COLO668 (cell line): ENCODE measurements around the gene KRT20.

Experiments
- DNase-seq: peaks from one replicate; lab custom pipeline; 2025; ENCODE audit not compliant: unreplicated experiment; lab: John Stamatoyannopoulos, UW

Gene KRT20

DNA sequence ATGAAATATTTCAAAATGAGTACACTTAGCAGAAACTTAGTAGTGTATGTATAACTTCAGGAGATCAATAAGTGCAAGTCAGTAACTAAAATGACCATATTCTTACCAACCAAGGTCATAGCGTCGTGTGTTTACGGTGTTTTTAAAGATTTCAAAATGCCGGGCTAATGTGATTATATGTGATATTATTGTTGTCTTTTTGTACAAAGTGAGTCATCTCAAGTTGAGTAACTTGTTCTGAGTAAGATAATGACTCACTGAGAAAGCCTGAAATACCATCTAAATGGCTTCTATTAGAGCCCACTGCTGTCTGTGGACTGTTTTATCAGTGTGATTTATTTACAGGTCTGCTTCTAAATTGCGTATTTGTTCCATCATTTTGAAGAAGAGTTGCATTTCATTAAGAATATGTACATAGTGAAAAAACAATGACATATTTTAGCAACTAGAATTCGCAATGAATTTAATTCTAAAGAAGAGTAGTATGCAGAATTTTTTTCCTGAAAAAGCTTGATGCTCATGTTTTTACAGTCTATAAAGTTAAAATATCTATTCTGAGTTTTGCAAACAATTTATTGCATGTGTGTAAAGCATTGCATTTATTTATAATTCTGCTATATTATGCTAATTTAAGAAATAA lies 30.7 kb downstream of the KRT20 start:
- no peak for DNase-seq

DNA sequence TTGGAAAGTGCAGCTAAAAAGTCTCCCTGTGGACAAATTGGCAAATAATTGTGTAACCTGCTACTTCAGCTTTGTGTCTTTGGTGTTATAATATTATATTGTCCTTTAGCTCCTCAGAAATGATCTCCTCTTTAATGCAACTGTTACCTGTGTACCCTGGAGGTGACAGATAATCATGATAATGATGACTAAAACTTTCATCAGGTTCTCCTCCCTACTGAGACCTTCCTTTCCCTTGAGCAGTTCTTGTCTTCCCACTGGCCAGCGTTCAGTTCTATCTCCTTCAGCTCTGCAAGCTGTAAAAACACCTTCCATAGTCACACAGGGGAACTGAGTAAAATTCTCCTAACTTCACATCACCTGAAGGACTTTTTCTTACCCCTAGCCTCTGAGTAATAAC lies 32.7 kb downstream of the KRT20 start:
- no peak for DNase-seq

DNA sequence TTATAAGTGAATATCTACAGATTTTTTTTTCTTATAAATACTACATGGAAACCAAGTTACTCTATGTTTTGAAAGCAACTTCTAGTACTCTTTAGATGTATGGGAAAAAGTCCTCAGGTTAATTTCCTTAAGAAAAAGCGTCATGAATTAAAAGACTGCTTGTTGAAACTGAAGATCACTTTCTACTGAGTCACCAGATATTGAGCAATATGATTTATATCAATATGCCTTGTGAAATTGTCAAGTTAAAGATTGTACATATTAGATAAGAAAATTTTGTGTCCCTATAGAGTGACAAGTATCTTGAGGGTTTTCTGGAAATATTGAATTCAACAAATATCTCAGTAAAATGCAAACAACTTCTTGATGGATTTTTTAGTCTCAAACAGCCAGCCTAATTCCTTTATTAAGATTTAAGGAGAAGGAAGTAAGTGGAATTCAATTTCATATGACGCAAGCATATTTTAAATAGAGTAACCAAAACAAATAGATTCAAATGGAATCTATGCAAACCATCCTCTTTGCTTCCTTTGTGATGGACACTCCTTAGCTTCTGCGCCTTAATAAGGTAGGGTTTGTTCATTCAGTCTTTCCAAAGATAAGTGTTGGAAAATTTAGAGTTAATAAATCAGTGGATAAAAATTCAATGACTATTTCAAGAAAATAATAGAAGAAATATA lies 34.6 kb downstream of the KRT20 start:
- no peak for DNase-seq

DNA sequence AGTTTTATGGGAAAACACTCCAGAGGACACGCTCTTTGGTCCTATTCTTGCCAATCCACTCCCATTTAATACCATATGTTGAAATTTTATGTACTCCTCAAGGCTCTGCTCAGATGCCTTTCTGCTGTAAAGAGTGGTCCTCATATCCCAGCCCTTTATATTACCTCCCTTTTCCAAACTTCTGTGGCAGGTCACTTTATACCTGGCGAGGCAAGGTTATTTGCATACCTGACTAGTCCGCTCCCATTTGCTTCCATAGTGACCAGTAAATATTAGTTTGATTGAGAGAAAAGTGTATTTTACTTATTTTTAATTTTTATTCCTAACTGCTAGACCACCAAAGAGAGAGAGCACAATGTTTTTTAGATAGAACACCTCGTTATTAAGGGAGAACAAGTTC lies 35.3 kb downstream of the KRT20 start:
- DNase-seq: no peak

DNA sequence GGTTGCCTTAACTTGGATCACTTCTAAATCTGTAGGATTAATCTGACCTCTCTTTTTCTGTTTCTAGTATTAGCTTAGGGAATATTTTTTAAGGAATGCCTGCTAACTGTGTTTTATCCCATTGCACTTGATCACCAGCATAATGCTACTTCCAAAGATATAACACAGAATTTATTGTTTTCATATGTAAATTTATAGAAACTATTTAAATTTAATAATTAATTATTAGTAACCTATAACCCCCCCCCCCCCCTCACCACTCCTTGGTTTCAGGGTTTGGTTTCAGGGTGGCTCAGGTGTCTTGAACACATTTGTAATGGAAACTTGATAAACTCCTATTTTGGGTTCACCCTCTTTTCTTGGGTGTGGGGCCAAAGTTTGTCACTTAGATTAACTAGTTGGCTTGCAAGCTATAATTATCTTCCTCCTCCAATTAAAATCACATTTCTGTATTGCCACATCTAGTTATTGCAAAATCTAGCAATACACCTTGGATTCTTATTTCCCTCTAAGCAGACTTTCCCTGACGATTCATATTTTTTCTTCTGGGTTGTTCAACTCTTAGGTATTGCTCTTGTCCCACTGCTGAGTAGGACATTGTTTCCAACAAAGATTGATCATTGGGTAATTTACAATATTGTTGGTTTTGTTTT lies 36.3 kb downstream of the KRT20 start:
- DNase-seq: no peak

DNA sequence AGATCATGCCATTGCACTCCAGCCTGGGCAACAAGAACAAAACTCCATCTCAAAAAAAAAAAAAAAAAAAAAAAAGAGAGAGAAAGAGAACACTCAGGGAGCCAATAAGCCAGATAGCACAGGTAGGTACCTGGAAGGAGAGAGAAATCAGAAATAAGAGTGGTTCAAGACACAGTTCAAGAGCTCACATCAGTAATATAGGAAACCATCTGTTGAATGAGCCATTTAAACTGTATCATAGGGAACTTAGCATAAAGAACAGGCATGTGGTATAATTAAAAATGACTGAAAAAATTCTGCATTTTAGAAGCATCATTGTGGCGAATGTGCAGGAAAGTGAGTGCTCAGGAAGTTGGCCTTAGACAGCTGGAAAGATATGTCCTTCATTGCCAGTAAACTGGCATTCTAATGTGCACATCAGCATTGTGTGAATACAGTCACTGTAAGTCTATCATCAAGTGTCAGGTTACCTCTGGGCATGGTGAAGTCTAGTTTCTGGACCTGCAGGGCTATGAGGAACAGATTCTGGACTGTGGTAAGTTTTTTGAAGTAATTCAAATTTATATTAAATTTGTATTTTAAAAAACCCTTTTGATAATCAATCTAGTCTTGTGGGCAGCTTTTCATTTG lies 38.4 kb downstream of the KRT20 start:
- no peak for DNase-seq

DNA sequence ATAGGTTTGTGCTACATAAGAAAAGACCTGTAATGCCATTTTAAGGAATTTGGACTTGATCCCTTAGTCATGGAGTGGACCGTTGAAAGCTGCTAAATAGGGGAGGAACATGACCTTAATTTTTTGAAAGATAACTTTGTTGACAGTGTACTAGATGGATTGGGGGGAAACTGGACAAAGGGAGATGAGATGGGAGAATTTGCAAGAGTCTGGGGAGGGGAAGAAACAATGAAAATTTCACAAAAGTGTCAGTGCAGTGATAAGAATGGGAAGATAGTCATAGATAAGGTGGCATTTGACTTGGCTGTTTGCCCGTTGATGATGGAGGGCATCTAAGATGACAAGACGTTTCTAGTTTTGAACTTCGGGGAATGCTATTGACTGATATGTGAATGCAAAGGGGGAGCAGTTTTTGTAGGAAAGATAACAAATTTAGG lies 40.4 kb downstream of the KRT20 start:
- no peak for DNase-seq

DNA sequence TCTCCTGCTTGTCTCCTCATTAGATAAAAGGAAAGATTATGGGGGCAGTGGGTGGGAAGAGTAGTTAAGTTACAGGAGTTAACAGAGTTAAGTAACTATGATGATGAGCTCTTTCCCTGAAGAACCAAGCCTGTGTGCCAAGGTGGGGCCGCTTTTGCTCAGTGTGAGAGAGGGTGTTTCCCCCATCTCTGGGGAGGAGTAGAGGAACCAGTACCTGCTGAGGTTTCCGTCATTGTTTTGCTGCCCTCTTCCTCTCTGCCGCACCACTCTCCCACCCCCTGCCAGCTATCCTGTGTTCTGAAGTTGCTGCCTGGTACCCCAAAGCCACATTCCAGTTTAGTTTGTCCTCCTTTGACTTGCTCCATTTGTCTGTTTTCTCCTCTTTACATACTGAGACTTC lies 41.8 kb downstream of the KRT20 start:
- no peak for DNase-seq

DNA sequence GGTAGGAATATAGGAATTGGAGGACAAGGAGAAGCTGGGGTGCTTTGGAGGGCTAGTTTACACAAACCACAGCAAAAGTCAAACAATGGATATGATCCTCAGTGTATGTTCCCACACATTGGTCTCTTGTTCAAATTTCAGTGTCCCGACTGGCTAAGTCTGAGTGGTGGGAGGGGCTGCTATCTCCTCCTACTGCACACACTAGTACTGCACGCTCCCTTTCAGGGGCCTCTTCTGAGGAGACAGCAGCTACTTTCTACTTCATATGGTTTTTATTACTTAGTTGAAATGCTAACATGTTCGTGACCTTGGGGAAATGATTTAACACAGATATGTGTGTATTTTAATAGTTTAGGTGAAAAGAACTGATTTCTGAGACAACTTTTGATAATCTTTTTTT lies 43.8 kb downstream of the KRT20 start:
- no peak for DNase-seq

DNA sequence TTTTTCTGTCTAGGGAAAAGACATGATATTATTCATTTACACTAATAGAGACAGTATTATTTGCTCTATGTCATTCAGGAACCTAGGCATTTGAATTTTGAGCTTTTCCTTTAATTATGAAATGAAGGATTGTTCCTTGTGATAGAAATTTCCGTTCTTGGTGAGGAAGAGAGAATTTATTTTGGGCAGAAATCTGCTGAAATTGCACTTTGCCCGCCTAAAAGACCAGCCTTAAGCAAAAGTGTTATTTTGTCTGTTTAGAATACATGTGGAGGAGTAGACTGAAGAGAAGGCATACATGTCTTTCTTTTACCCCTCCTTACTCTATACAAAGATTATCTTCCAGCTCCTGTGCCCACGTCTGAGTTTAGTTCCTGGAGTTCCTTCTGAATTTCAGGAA lies 45.8 kb downstream of the KRT20 start:
- DNase-seq: no peak

DNA sequence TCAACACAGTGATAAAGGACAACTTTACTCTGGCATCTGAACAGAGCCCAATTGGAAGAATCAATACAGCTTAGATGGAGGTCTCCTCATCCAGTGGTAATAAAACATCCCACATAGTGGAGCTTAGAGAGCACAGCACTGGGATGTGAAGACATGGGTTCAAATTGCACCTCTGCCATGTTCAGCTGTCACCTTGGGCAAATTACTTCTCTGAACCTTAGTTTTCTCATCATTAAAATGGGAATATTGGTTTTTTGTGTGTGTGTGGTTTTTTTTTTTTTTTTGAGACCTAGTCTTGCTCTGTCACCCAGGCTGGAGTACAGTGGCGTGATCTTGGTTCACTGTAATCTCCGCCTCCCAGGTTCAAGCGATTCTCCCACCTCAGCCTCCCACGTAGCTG lies 49.0 kb downstream of the KRT20 start:
- DNase-seq: no peak

DNA sequence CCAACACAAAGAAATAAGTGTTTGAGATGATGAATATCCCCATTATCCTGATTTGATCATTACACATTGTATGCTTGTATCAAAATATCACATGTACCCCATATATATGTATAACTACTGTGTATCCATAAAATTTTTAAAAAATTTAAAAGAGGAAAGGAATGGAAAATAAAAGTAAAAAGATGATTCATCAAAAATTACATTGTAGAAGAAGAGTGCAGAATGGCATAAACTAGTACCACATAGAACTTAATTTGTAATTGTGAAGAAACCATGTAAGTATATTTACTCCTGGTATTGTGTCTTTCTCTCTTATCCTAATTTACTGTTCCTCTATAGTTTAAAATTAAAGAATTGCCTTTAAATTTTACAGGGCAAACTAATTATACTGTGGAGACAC lies 51.2 kb downstream of the KRT20 start:
- no peak for DNase-seq

DNA sequence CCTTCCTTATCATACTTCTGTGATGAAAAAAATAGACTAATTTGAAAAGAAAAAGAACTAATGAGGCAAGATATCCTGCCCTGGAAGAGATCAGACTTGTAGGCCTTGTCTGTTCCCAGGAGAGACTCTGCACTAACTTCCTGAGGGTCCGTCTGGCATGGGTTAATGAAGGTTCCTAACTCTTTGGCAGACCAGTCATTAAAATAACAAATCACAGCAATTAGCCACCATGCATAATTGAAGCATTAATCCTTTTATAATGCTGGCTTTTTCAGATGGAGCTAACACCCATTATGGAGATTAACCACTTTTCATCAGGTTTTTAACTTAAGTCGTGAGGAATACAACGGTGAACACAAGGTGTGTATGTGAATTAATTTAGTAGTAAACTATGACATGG lies 52.2 kb downstream of the KRT20 start:
- no peak for DNase-seq

DNA sequence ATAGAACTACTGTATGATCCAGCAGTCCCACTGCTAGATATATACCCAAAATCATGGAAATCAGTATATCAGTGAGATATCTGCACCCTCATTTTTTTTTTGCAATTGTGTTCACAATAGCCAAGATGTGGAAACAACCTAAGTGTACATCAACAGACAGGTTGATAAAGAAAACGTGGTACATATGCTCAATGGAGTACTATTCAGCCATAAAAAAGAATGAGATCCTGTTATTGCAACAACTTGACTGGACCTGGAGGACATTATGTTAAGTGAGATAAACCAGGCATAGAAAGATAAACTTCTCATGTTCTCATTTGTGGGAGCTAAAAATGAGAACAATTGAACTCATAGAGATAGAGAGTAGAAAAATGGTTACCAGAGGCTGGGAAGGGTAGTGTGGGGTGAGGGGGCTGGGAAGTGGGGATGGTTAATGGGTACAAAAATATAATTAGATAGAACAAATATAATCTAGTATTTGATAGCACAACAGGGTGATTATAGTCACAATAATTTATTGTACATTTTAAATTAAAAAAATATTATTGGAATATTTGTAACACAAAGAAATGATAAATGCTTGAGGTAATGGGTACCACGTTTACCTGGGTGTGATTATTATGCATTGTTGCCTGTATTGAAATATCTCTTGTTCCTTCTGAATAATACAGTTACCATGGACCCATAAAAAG lies 54.8 kb downstream of the KRT20 start:
- no peak for DNase-seq

DNA sequence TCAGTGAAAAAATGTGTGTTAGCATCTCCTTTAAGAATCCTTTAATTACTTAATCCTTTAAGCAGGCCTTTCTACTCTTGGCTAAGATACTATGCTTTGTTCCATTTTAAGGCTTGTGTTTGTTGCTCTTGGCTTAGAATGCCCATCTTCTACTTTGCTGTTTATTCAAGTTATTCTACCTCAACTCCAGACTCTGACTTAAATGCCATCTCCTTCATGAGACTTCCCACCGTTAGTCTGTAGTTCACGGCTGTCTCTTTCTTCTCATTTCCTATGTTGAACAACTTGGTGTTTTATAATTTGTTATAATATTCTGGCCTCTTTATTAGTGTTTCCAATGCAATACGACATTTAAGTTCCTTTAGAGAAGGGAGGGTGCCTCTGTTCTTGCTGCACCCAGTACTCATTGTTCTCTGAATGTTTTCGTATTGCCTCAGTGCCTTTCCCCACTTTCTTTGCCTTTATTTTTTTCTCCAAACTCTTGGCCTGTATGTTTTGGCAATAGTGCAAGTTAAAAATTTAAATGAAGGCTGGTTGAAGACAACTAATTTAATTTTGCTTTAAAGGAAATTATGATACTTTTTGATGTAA lies 56.5 kb downstream of the KRT20 start:
- DNase-seq: no peak

DNA sequence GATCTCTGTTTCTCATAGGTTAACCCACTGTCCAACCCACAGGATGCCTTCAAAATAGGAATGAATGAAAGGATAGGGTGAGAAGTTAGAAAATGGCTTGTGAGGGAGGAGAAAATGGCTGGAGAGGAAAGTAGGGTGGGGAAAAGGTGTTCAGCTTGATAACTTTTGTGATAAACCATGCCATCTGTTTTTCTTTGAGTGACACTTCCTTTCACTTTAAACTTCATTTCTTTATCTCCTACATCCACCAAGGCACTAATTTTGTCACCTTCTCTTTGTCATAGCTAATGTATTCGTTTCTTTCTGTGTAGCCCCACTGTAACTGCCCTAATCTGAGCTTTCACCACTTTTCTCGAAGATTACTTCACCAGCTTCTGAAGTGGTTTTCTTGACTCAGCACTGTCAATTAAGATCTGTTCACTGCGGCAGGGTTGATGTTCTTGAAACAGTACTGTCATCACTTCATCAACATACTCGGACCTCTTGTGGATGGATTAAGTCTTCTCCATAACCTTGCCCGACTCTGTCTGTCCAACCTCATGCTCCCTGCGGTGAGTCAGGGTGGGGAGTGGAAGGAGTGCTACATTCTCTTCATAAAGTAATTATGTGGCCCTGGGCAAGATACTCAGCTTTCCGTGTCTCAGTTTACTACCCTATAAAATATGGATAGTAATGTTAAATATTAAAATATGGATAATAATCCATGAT lies 57.1 kb downstream of the KRT20 start:
- no peak for DNase-seq
